Spleen (tissue), 11 donors: Measurements from ENCODE around the gene TREH. TPM values are rescaled to one million over a fixed set of nuclear protein-coding genes. Genes with fewer than 3 reads are reported as not detected.

Experiments used
- DNase-seq: peaks from one replicate; pipeline ENCODE4 v3.0.0-alpha.2; 2020
- H3K27ac ChIP-seq, 8 donors: fragments of 200-600 bp; sonication (generic) in 7 of 8; 1 replicate in 4 of 8; 2 replicates in 4 of 8; pipeline versions ENCODE4 v1.5.0 to v1.8.0; 2016 to 2021; ENCODE audit warnings: inconsistent platforms in 4 of 8, mild to moderate bottlenecking in 4 of 8, moderate library complexity in 1 of 8
- H3K27me3 ChIP-seq, 7 donors: fragments of 200-600 bp; sonication (generic) in 6 of 7; replicated peaks in 1 of 7; 1 replicate in 4 of 7; 2 replicates in 3 of 7; pipeline versions ENCODE4 v1.5.0 to v1.8.0; 2016 to 2021; ENCODE audit warnings: inconsistent platforms in 3 of 7, mild to moderate bottlenecking in 1 of 7
- H3K36me3 ChIP-seq, 6 donors: fragments of 200-600 bp; sonication (generic) in 5 of 6; 1 replicate in 4 of 6; 2 replicates in 2 of 6; pipeline versions ENCODE4 v1.5.0 to v1.8.0; 2016 to 2021; ENCODE audit warnings: inconsistent platforms in 2 of 6
- H3K4me1 ChIP-seq, 6 donors: fragments of 200-600 bp; sonication (generic) in 5 of 6; 1 replicate in 3 of 6; 2 replicates in 3 of 6; pipeline versions ENCODE4 v1.5.0 to v1.8.0; 2016 to 2021; ENCODE audit warnings: inconsistent platforms in 3 of 6
- H3K4me3 ChIP-seq, 8 donors: fragments of 200-600 bp; sonication (generic) in 7 of 8; 1 replicate in 4 of 8; 2 replicates in 4 of 8; pipeline versions ENCODE4 v1.5.0 to v1.8.0; 2016 to 2021; ENCODE audit warnings: inconsistent platforms in 4 of 8, mild to moderate bottlenecking in 4 of 8, moderate library complexity in 2 of 8
- H3K9me3 ChIP-seq, 8 donors: fragments of 200-600 bp; sonication (generic) in 7 of 8; 1 replicate in 4 of 8; 2 replicates in 4 of 8; pipeline versions ENCODE4 v1.5.0 to v1.8.0; 2016 to 2021; ENCODE audit warnings: inconsistent platforms in 4 of 8
- CTCF ChIP-seq, 11 experiments: fragments of 200-600 bp in 7 of 11; fragments of 450-650 bp in 4 of 11; sonication (generic) in 4 of 11; IDR thresholded peaks in 8 of 11; conservative IDR thresholded peaks in 3 of 11; 1 replicate in 7 of 11; 2 replicates in 4 of 11; pipeline versions ENCODE4 v1.4.0 to v1.8.0; 2016 to 2021; ENCODE audit warnings: antibody characterized with exemption in 11 of 11, inconsistent platforms in 4 of 11, mild to moderate bottlenecking in 1 of 11
- POLR2A ChIP-seq, 3 donors: fragments of 450-650 bp; IDR thresholded peaks; one replicate each; pipeline ENCODE4 v1.5.1; 2017; ENCODE audit warnings: antibody characterized with exemption in 3 of 3, mild to moderate bottlenecking in 1 of 3
- POLR2AphosphoS5 ChIP-seq, 3 donors: sonication (generic); formaldehyde crosslinking; IDR thresholded peaks; one replicate each; pipeline ENCODE4 v1.5.1; 2017; ENCODE audit warnings: antibody characterized with exemption in 3 of 3
- WGBS, 5 donors: extraction: QIAGEN DNeasy Blood & Tissue Kit in 3 of 5; methylation state at CpG; one replicate each; pipeline versions ENCODE4 v1.1.5 to v1.1.7; 2013 to 2018; 5-methylcytosine and 5-hydroxymethylcytosine counted together
- intact Hi-C: fragments of 100-400 bp; cut with DNase I; formaldehyde crosslinking; loops from one replicate; pipeline ENCODE4 v1.15.0; 2023; ENCODE audit warnings: low total_unique reads
- polyA plus RNA-seq, 3 donors: library from polyadenylated mRNA; stranded (reverse); fragments of 200-250 nt; gene quantifications; one replicate each; pipeline ENCODE4 v1.2.1, GENCODE V29; 2013
- total RNA-seq, 7 donors: library from RNA; depleted of rRNA in 3 of 7; stranded (reverse); fragments of >200 nt in 3 of 7; fragmentation: NEBNext Ultra II Directional in 4 of 7; extraction: Animal tissue kit (Norgen Biotek cat#: 25700) in 4 of 7; gene quantifications; one replicate each; pipeline versions ENCODE4 v1.1.0 to v1.2.1, GENCODE V29; 2016 to 2021
- donor health status: healthy with polysubstance abuse.
- donor health status: DM: no; HTN: no; CAD: no; lungs with moderate emphysema.
- donor health status: DM: no; HTN: no; CAD: no.
- donor health status: Bipolar disorder and iron deficiency.
- donor health status: healthy.
- donor health status: DM: no; HTN: no; CAD: no.
- donor health status: DM: yes; HTN: yes; CAD: no.

The TREH gene
- total and polyA plus RNA-seq, 10 donors: 0.33 to 2.3 (median 2.0) TPM; not detected in 7

GRCh38 chr11:118620529-118621070 lies 58.9 kb downstream of the TREH start:
- WGBS, 5 donors: 42 to 64% (median 52%) methylated on average over 7 of the region's 7 CpGs
- TF ChIP-seq CTCF (IDR thresholded peaks at IDR 0.05 in 8 of 11, conservative IDR thresholded peaks at IDR 0.05 in 3 of 11) (no peak), POLR2AphosphoS5 (IDR thresholded peaks at IDR 0.05) (no peak), POLR2A (IDR thresholded peaks at IDR 0.05) (no peak)
- H3K4me3 ChIP-seq: peak overlapping the region in 6 of 8 donors; percentile 30 to 65 (median 36)
- intact Hi-C loops: no loop called here
- peak; percentile 69 for DNase-seq
- no peaks in the 10 kb centered on the region for H3K9me3 ChIP-seq
- H3K4me1 ChIP-seq: peaks cover 23 to 76% (median 56%) of the 10 kb centered on the region in 6 donors
- H3K27ac ChIP-seq: peak overlapping the region; percentile 4 to 82 (median 72)
- H3K27me3 ChIP-seq: peaks cover 0 to 27% (median 8%) of the 10 kb centered on the region in 7 donors
- H3K36me3 ChIP-seq: peaks cover 0 to 29% (median 9%) of the 10 kb centered on the region in 6 donors

GRCh38 chr11:118619444-118620197 lies 59.8 kb downstream of the TREH start:
- Histone ChIP-seq H3K27me3 (peaks cover 0 to 29% (median 8%) of the 10 kb centered on the region in 7 donors), H3K36me3 (peaks cover 0 to 29% (median 7%) of the 10 kb centered on the region in 6 donors), H3K4me3 (no peak overlapping the region), H3K4me1 (peaks cover 23 to 76% (median 56%) of the 10 kb centered on the region in 6 donors), H3K27ac (peak overlapping the region; percentile 37 to 82 (median 76)), H3K9me3 (no peaks in the 10 kb centered on the region)
- WGBS, 5 donors: 37 to 56% (median 52%) methylated on average over 6 of the region's 6 CpGs
- TF ChIP-seq POLR2AphosphoS5 (IDR thresholded peaks at IDR 0.05) (peak in 1 of 3 donors; percentile 42), POLR2A (IDR thresholded peaks at IDR 0.05) (no peak)
- intact Hi-C loops: no loop called here
- peak; percentile 37 for DNase-seq

GRCh38 chr11:118618991-118619375 lies 60.5 kb downstream of the TREH start:
- H3K4me3 ChIP-seq: no peak overlapping the region
- H3K4me1 ChIP-seq: peaks cover 23 to 77% (median 56%) of the 10 kb centered on the region in 6 donors
- H3K27me3 ChIP-seq: peaks cover 0 to 35% (median 8%) of the 10 kb centered on the region in 7 donors
- 48 to 71% (median 57%) methylated on average over 4 of the region's 4 CpGs for WGBS, 5 donors
- DNase-seq: peak; percentile 43
- H3K9me3 ChIP-seq: no peaks in the 10 kb centered on the region
- H3K36me3 ChIP-seq: peaks cover 0 to 34% (median 7%) of the 10 kb centered on the region in 6 donors
- intact Hi-C loops: no loop called here
- TF ChIP-seq CTCF (IDR thresholded peaks at IDR 0.05 in 8 of 11, conservative IDR thresholded peaks at IDR 0.05 in 3 of 11) (no peak), POLR2AphosphoS5 (IDR thresholded peaks at IDR 0.05) (peak in 1 of 3 donors; percentile 25), POLR2A (IDR thresholded peaks at IDR 0.05) (no peak)
- peak overlapping the region; percentile 6 to 82 (median 76) for H3K27ac ChIP-seq

GRCh38 chr11:118618115-118618990 lies 61.1 kb downstream of the TREH start:
- peak in 2 of 3 donors; percentile 48 to 58 for TF ChIP-seq POLR2AphosphoS5 (IDR thresholded peaks at IDR 0.05)
- no peak for TF ChIP-seq POLR2A (IDR thresholded peaks at IDR 0.05)
- no peak for TF ChIP-seq CTCF (IDR thresholded peaks at IDR 0.05 in 8 of 11, conservative IDR thresholded peaks at IDR 0.05 in 3 of 11)
- Histone ChIP-seq H3K27ac (peak overlapping the region; percentile 6 to 82 (median 76)), H3K36me3 (peaks cover 0 to 41% (median 7%) of the 10 kb centered on the region in 6 donors), H3K27me3 (peaks cover 0 to 42% (median 8%) of the 10 kb centered on the region in 7 donors), H3K4me3 (no peak overlapping the region), H3K4me1 (peaks cover 23 to 79% (median 57%) of the 10 kb centered on the region in 6 donors), H3K9me3 (no peaks in the 10 kb centered on the region)
- WGBS, 5 donors: 64 to 71% (median 68%) methylated on average over 11 of the region's 11 CpGs
- intact Hi-C loops: no loop called here
- peak; percentile 74 for DNase-seq
